Measurements from ENCODE around the gene EPB41. TPM values are rescaled to one million over a fixed set of nuclear protein-coding genes. Genes with fewer than 3 reads are reported as not detected.
A peak's percentile ranks its signal among the peaks of the same experiment; 100 is the strongest.

The EPB41 gene
- total and polyA plus RNA-seq, 9 of the 15 experiments (the other 6 are each of a cell fraction or from before 2014, with no cell fraction given): 3.7 to 213 (median 141) TPM

DNA sequence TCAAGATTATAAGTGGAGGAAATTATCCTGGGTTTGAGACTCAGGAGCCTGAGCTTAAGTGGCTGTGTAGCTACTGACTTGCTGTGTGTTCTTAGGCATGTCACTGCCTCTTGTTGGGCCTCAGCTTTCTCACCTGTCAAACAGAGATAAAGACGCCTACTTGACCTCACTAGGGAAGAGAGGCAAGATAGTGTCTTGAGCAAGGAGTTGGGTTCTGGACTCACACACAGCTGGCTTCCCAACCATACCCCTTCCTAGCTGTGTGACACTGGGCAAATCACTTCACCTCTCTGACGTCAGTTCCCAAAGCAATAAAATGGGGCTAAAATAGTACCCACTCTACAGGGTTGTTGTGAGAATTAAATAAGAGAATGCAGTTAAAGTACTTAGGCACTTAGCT is 11.6 kb upstream of the EPB41 start (continued):
- no peak for TF ChIP-seq ZBTB11 (CRISPR knock-in tag; IDR thresholded peaks at IDR 0.05)
- no peak for TF ChIP-seq ZNF76 (CRISPR knock-in tag; IDR thresholded peaks at IDR 0.05; ENCODE audit: borderline replicate concordance)
- TF ChIP-seq RCOR1 (IDR thresholded peaks at IDR 0.05; ENCODE audit: borderline replicate concordance in 1 of 2, low read depth in 2 of 2, low read length in 2 of 2): peak in 1 of 2 experiments; percentile 91; a peak in 3 of 4 replicates
- no peak for TF ChIP-seq MITF (IDR thresholded peaks at IDR 0.05)
- no peak for TF ChIP-seq SMAD2 (IDR thresholded peaks at IDR 0.05; ENCODE audit: low read depth, low read length)
- peak; percentile 91 for TF ChIP-seq TEAD4 (IDR thresholded peaks at IDR 0.05; ENCODE audit: low read length)
- TF ChIP-seq TEAD4 (CRISPR knock-in tag; IDR thresholded peaks at IDR 0.05; ENCODE audit: borderline replicate concordance): no peak
- peak; percentile 80 for TF ChIP-seq DACH1 (IDR thresholded peaks at IDR 0.05; ENCODE audit: partially characterized antibody)
- TF ChIP-seq MEF2A (IDR thresholded peaks at IDR 0.05; ENCODE audit: control insufficient read depth, low read depth, low read length): no peak
- no peak for TF ChIP-seq ZNF23 (CRISPR knock-in tag; IDR thresholded peaks at IDR 0.05)
- TF ChIP-seq LARP7 (IDR thresholded peaks at IDR 0.05): no peak
- no peak for TF ChIP-seq HNRNPUL1 (IDR thresholded peaks at IDR 0.05; ENCODE audit: low read length)
- no peak for TF ChIP-seq ZNF75A (CRISPR knock-in tag; IDR thresholded peaks at IDR 0.05)
- TF ChIP-seq ETS1 (conservative IDR thresholded peaks at IDR 0.05; ENCODE audit: control insufficient read depth, low read depth, low read length): 0 out of 2 replicates have a peak, but pooled peaks have one; percentile 41
- no peak for TF ChIP-seq NONO (IDR thresholded peaks at IDR 0.05; ENCODE audit: low read depth in 2 of 2, low read length in 1 of 2)
- TF ChIP-seq ZNF24 (IDR thresholded peaks at IDR 0.05): no peak
- peak; percentile 78 for TF ChIP-seq EP300 (IDR thresholded peaks at IDR 0.05; ENCODE audit: low read length)
- TF ChIP-seq SOX6 (IDR thresholded peaks at IDR 0.05): peak; percentile 71
